ENCODE data around the gene MAPRE2.

Gene MAPRE2

DNA sequence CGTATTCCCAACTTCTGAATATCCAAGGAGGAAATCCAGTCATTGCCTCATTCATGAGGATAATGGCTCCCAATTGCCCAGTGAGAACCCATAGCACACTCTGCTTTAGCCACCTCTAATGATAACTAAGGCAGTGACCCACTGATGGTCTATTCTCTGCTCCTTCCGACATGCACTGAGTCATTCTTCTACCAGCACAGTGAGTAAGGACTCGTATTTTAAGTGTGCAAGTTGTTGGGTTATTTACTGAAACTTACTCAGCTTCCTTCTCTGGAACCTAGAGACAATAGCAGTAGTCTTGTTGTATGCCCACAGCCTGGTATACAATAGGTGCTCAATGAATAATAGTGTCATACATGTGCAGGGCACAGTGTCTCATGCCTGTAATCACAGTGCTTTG, 118.6 kb downstream of the MAPRE2 start:
- Histone ChIP-seq H2AFZ (ENCODE audit: low read depth) (no peak overlapping the region), H3K4me3 (IDR thresholded peaks at IDR 0.05; ENCODE audit: insufficient read depth, low read depth, low read length) (no peak overlapping the region), H3K27ac (no peak overlapping the region), H3K79me2 (ENCODE audit: insufficient read depth, low read depth) (no peaks in the 10 kb centered on the region), H3K27me3 (ENCODE audit: insufficient read depth, low read depth) (no peaks in the 10 kb centered on the region), H3K4me1 (ENCODE audit: low read depth, poor library complexity, severe bottlenecking) (no peaks in the 10 kb centered on the region), H4K20me1 (ENCODE audit: insufficient read depth) (no peaks in the 10 kb centered on the region), H3K36me3 (ENCODE audit: insufficient read depth) (no peaks in the 10 kb centered on the region), H3K4me2 (no peak overlapping the region), H3K9ac (no peak overlapping the region)
- TF ChIP-seq, protein P1, sequence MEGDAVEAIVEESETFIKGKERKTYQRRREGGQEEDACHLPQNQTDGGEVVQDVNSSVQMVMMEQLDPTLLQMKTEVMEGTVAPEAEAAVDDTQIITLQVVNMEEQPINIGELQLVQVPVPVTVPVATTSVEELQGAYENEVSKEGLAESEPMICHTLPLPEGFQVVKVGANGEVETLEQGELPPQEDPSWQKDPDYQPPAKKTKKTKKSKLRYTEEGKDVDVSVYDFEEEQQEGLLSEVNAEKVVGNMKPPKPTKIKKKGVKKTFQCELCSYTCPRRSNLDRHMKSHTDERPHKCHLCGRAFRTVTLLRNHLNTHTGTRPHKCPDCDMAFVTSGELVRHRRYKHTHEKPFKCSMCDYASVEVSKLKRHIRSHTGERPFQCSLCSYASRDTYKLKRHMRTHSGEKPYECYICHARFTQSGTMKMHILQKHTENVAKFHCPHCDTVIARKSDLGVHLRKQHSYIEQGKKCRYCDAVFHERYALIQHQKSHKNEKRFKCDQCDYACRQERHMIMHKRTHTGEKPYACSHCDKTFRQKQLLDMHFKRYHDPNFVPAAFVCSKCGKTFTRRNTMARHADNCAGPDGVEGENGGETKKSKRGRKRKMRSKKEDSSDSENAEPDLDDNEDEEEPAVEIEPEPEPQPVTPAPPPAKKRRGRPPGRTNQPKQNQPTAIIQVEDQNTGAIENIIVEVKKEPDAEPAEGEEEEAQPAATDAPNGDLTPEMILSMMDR (conservative IDR thresholded peaks at IDR 0.05; ENCODE audit: low read depth, low read length), result no peak

DNA sequence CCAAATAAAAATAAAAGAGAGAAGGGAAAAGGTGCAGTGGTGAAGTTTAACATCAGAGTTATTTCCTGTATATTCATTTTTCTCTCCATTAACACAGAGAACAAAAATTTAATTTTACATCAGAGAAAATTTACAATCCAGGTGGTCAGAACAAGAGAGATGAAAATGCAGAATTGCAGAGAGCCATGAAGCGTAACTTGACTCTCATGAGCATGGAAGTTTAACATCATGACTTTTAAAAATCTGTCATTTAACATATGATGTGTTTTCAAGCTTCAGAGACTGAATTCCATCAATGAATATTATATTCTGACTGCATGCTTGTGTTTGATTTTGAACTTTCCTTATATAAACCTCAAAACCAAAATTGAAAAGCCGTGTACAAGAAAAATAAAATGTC, 120.3 kb downstream of the MAPRE2 start:
- H3K27me3 ChIP-seq (ENCODE audit: insufficient read depth, low read depth), result no peaks in the 10 kb centered on the region
- no peak overlapping the region for H3K4me3 ChIP-seq (IDR thresholded peaks at IDR 0.05; ENCODE audit: insufficient read depth, low read depth, low read length)
- no peak overlapping the region for H3K4me2 ChIP-seq
- no peak overlapping the region for H3K9ac ChIP-seq
- H3K27ac ChIP-seq, result no peak overlapping the region
- H3K36me3 ChIP-seq (ENCODE audit: insufficient read depth), result no peaks in the 10 kb centered on the region
- no peaks in the 10 kb centered on the region for H4K20me1 ChIP-seq (ENCODE audit: insufficient read depth)
- H2AFZ ChIP-seq (ENCODE audit: low read depth), result no peak overlapping the region
- TF ChIP-seq, protein P1 (conservative IDR thresholded peaks at IDR 0.05; ENCODE audit: low read depth, low read length), result no peak
- no peaks in the 10 kb centered on the region for H3K79me2 ChIP-seq (ENCODE audit: insufficient read depth, low read depth)
- no peaks in the 10 kb centered on the region for H3K4me1 ChIP-seq (ENCODE audit: low read depth, poor library complexity, severe bottlenecking)

DNA sequence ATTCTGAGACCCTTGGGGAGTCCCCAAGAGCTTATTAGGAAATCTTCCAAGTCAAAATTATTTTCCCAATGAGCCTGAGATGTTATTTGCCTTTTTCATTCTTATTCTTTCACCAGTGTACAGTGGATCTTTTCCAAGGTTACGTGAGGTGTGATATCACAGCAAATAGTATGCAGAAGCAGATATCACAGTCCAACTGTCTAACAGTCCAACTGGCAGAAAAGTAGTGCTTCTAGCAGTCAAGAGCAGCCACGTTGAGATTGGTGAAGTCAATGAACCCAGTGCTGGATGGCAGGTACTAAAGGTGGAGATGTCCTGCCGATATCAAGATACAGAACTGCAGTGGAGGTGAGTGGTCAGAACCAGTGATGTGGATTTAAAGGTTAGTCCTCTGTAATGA, 120.7 kb downstream of the MAPRE2 start:
- H3K4me2 ChIP-seq, result no peak overlapping the region
- no peak overlapping the region for H3K9ac ChIP-seq

DNA sequence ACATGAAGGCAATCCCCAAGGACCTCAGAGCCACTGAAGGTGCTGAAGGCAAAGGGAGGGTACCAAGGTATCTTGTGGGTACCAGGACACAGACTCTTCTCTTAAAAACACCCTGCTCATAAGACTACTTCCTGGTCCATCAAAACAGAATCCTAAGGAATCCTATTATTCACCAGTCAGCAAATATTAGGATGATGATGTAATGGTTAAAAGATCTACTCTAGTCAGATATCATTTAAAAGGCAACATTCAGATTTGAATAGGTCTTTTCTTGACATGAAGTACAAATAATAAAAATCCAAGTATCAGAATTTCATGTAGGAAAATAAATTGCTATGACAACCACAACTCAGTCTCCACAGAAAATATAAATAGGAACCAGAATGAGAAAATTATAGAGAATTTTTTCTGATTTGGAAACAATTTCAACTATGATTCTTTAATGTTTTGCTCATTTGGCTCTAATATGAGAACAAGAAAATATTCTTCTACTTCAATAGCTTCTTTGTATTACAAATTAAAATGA, 121.9 kb downstream of the MAPRE2 start:
- Histone ChIP-seq H3K4me1 (ENCODE audit: low read depth, poor library complexity, severe bottlenecking) (no peaks in the 10 kb centered on the region), H4K20me1 (ENCODE audit: insufficient read depth) (no peaks in the 10 kb centered on the region), H3K9ac (no peak overlapping the region), H3K36me3 (ENCODE audit: insufficient read depth) (no peaks in the 10 kb centered on the region), H3K27me3 (ENCODE audit: insufficient read depth, low read depth) (no peaks in the 10 kb centered on the region), H3K79me2 (ENCODE audit: insufficient read depth, low read depth) (no peaks in the 10 kb centered on the region), H3K27ac (no peak overlapping the region), H2AFZ (ENCODE audit: low read depth) (no peak overlapping the region), H3K4me3 (IDR thresholded peaks at IDR 0.05; ENCODE audit: insufficient read depth, low read depth, low read length) (no peak overlapping the region), H3K4me2 (no peak overlapping the region)
- TF ChIP-seq, protein P1 (conservative IDR thresholded peaks at IDR 0.05; ENCODE audit: low read depth, low read length), result no peak

More for the DNA sequence above, 120.7 kb downstream of the MAPRE2 start:
- Histone ChIP-seq H3K27ac (no peak overlapping the region), H3K4me1 (ENCODE audit: low read depth, poor library complexity, severe bottlenecking) (no peaks in the 10 kb centered on the region), H4K20me1 (ENCODE audit: insufficient read depth) (no peaks in the 10 kb centered on the region), H2AFZ (ENCODE audit: low read depth) (no peak overlapping the region), H3K4me3 (IDR thresholded peaks at IDR 0.05; ENCODE audit: insufficient read depth, low read depth, low read length) (no peak overlapping the region), H3K27me3 (ENCODE audit: insufficient read depth, low read depth) (no peaks in the 10 kb centered on the region), H3K36me3 (ENCODE audit: insufficient read depth) (no peaks in the 10 kb centered on the region), H3K79me2 (ENCODE audit: insufficient read depth, low read depth) (no peaks in the 10 kb centered on the region)
- TF ChIP-seq, protein P1 (conservative IDR thresholded peaks at IDR 0.05; ENCODE audit: low read depth, low read length), result no peak
